ENCODE measurements around the gene ASB14.

Gene ASB14

DNA sequence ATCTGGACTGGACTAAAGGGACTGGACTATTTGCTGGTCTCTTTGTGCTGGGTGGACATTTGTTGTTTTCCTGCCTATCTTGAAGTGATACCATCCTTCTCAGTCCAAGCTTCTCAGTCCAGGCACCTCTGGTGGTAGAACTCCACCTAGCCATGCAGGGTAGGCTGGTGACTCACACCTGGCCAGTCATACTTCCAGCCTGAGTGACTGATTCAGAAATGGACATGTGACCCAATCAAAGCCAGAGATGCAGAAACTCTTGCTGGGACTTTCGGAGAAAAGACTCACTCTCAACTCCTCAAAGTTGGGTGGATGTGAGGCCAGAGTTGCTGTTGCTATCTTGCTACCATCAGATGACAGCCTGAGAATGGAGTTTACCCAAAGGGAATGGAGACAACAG, 5.6 kb upstream of the ASB14 start:
- H3K27me3 ChIP-seq (replicated peaks; ENCODE audit: insufficient read depth, low read length), result no peaks in the 10 kb centered on the region
- no peak overlapping the region for H3K4me3 ChIP-seq (ENCODE audit: low read length)
- no peak overlapping the region for H3K27ac ChIP-seq (ENCODE audit: low read length)
- no peaks in the 10 kb centered on the region for H3K4me1 ChIP-seq (ENCODE audit: low read length)
- H3F3A ChIP-seq (ENCODE audit: insufficient read depth, low read length), result no peaks in the 10 kb centered on the region
- no peaks in the 10 kb centered on the region for H4K20me1 ChIP-seq (ENCODE audit: insufficient read depth, low read length)
- no peak overlapping the region for H3K9ac ChIP-seq (ENCODE audit: low read length)
- no peaks in the 10 kb centered on the region for H3K36me3 ChIP-seq (replicated peaks; ENCODE audit: insufficient read depth, low read length)
- H2AFZ ChIP-seq (ENCODE audit: low read length), result no peak overlapping the region
- no peak overlapping the region for H3K4me2 ChIP-seq (ENCODE audit: low read depth, low read length)
- no peak for TF ChIP-seq EZH2phosphoT487 (IDR thresholded peaks at IDR 0.05; ENCODE audit: low read length)
- TF ChIP-seq EZH2 (optimal IDR thresholded peaks at IDR 0.05; ENCODE audit: low read depth, low read length), result no peak
- TF ChIP-seq, protein P1, sequence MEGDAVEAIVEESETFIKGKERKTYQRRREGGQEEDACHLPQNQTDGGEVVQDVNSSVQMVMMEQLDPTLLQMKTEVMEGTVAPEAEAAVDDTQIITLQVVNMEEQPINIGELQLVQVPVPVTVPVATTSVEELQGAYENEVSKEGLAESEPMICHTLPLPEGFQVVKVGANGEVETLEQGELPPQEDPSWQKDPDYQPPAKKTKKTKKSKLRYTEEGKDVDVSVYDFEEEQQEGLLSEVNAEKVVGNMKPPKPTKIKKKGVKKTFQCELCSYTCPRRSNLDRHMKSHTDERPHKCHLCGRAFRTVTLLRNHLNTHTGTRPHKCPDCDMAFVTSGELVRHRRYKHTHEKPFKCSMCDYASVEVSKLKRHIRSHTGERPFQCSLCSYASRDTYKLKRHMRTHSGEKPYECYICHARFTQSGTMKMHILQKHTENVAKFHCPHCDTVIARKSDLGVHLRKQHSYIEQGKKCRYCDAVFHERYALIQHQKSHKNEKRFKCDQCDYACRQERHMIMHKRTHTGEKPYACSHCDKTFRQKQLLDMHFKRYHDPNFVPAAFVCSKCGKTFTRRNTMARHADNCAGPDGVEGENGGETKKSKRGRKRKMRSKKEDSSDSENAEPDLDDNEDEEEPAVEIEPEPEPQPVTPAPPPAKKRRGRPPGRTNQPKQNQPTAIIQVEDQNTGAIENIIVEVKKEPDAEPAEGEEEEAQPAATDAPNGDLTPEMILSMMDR (IDR thresholded peaks at IDR 0.05; ENCODE audit: low read length), result no peak
- no peaks in the 10 kb centered on the region for H3K79me2 ChIP-seq (ENCODE audit: low read length)
- no peaks in the 10 kb centered on the region for H3K9me3 ChIP-seq (replicated peaks; ENCODE audit: insufficient read depth, low read length)
- no peaks in the 10 kb centered on the region for H3K9me2 ChIP-seq (replicated peaks; ENCODE audit: insufficient read depth, low read length)
- no peak for DNase-seq

GRCh38 chr3:57292897-57293526, 527 bp upstream of the ASB14 start:
- Histone ChIP-seq H3K4me3 (ENCODE audit: low read length) (no peak overlapping the region), H3F3A (ENCODE audit: insufficient read depth, low read length) (no peaks in the 10 kb centered on the region), H3K27me3 (replicated peaks; ENCODE audit: insufficient read depth, low read length) (no peaks in the 10 kb centered on the region), H3K9me2 (replicated peaks; ENCODE audit: insufficient read depth, low read length) (no peaks in the 10 kb centered on the region), H3K36me3 (replicated peaks; ENCODE audit: insufficient read depth, low read length) (no peaks in the 10 kb centered on the region), H4K20me1 (ENCODE audit: insufficient read depth, low read length) (no peaks in the 10 kb centered on the region), H3K79me2 (ENCODE audit: low read length) (no peaks in the 10 kb centered on the region), H2AFZ (ENCODE audit: low read length) (no peak overlapping the region), H3K9me3 (replicated peaks; ENCODE audit: insufficient read depth, low read length) (no peaks in the 10 kb centered on the region), H3K4me1 (ENCODE audit: low read length) (no peaks in the 10 kb centered on the region), H3K9ac (ENCODE audit: low read length) (no peak overlapping the region), H3K4me2 (ENCODE audit: low read depth, low read length) (no peak overlapping the region), H3K27ac (ENCODE audit: low read length) (no peak overlapping the region)
- no peak for DNase-seq
- TF ChIP-seq, protein P1 (IDR thresholded peaks at IDR 0.05; ENCODE audit: low read length), result no peak
- TF ChIP-seq EZH2phosphoT487 (IDR thresholded peaks at IDR 0.05; ENCODE audit: low read length), result no peak
- no peak for TF ChIP-seq EZH2 (optimal IDR thresholded peaks at IDR 0.05; ENCODE audit: low read depth, low read length)

- no peak overlapping the region for H3K27ac ChIP-seq (ENCODE audit: low read length)
- no peaks in the 10 kb centered on the region for H4K20me1 ChIP-seq (ENCODE audit: insufficient read depth, low read length)
- no peaks in the 10 kb centered on the region for H3K36me3 ChIP-seq (replicated peaks; ENCODE audit: insufficient read depth, low read length)
- no peak overlapping the region for H3K4me3 ChIP-seq (ENCODE audit: low read length)
- H3K79me2 ChIP-seq (ENCODE audit: low read length), result no peaks in the 10 kb centered on the region
- no peak for DNase-seq
- no peak overlapping the region for H3K4me2 ChIP-seq (ENCODE audit: low read depth, low read length)
- TF ChIP-seq EZH2 (optimal IDR thresholded peaks at IDR 0.05; ENCODE audit: low read depth, low read length) (no peak), EZH2phosphoT487 (IDR thresholded peaks at IDR 0.05; ENCODE audit: low read length) (no peak)
- TF ChIP-seq, protein P1 (IDR thresholded peaks at IDR 0.05; ENCODE audit: low read length), result no peak
- no peaks in the 10 kb centered on the region for H3K4me1 ChIP-seq (ENCODE audit: low read length)
- no peaks in the 10 kb centered on the region for H3K9me2 ChIP-seq (replicated peaks; ENCODE audit: insufficient read depth, low read length)
- H2AFZ ChIP-seq (ENCODE audit: low read length), result no peak overlapping the region
- no peaks in the 10 kb centered on the region for H3F3A ChIP-seq (ENCODE audit: insufficient read depth, low read length)
- no peaks in the 10 kb centered on the region for H3K27me3 ChIP-seq (replicated peaks; ENCODE audit: insufficient read depth, low read length)
- H3K9ac ChIP-seq (ENCODE audit: low read length), result no peak overlapping the region
- H3K9me3 ChIP-seq (replicated peaks; ENCODE audit: insufficient read depth, low read length), result no peaks in the 10 kb centered on the region
Observed at GRCh38 chr3:57288403-57288802, 4.1 kb downstream of the ASB14 start.

All from MM.1S (cell line).